Iris pigment epithelial cell (primary cell): Measurements from ENCODE around the gene HS3ST2.
"Not testable (repeated sequence)": the region's sequence is repeated elsewhere in the genome, so short reads cannot be mapped to it uniquely, and the experiment has no call there.

Experiments used
- DNase-seq: peaks from one replicate; pipeline ENCODE4 v3.0.0-alpha.2; 2011; ENCODE audit warnings: low read depth

HS3ST2 gene

GRCh38 chr16:22933173-22933572 is 119.2 kb downstream of the HS3ST2 start:
- DNase-seq = no peak

DNA sequence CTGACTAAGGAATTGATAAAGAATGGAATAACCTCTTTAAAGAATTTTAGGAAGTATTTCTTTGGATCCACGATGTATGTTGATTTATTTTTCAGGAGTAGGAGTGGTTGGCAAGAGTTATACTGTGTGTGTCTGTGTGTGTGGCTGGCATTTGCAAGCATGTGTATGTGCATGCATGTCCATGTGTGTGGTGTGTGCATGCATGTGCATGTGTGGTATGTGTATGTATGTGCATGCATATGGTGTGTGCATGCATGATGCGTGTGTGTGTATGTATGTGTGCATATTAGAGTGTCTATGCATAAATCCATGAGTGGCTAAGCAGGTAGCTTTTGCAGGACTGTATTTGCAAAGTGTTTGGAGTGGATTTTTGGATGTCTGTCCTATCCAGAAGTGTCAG is 120.8 kb downstream of the HS3ST2 start:
- DNase-seq = no peak

GRCh38 chr16:22937169-22937568 is 123.2 kb downstream of the HS3ST2 start:
- DNase-seq = no peak

DNA sequence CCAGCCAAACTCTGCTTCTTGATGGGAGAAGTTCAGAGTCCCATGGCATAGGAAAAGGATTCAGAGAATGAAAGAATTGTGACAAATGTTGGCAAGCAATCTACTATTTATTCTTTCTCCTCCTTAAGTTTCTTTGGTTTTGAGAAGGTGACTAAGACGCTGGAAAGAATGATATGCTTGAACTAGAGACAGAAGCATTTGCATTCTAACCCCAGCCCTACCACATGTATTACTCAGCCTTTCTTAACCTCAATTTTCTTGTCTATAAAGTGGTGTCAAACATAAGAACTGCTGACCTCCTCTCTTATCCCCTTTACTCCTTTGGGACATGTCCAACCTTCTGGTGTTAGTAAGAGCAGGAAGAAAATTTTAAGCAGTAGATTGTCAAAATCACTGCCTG is 124.7 kb downstream of the HS3ST2 start:
- no peak for DNase-seq

DNA sequence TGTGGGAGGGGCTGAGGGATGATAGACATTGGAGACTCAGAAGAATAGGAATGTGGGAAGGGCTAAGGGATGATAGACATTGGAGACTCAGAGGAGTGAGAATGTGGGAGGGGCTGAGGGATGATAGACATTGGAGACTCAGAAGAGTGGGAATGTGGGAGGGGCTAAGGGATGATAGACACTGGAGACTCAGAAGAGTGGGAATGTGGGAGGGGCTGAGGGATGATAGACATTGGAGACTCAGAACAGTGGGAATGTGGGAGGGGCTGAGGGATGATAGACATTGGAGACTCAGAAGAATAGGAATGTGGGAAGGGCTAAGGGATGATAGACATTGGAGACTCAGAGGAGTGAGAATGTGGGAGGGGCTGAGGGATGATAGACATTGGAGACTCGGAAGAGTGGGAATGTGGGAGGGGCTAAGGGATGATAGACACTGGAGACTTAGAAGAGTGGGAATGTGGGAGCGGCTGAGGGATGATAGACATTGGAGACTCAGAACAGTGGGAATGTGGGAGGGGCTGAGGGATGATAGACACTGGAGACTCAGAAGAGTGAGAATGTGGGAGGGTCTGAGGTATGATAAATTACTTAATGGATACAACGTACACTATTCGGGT is 125.9 kb downstream of the HS3ST2 start:
- not testable (repeated sequence) for DNase-seq

DNA sequence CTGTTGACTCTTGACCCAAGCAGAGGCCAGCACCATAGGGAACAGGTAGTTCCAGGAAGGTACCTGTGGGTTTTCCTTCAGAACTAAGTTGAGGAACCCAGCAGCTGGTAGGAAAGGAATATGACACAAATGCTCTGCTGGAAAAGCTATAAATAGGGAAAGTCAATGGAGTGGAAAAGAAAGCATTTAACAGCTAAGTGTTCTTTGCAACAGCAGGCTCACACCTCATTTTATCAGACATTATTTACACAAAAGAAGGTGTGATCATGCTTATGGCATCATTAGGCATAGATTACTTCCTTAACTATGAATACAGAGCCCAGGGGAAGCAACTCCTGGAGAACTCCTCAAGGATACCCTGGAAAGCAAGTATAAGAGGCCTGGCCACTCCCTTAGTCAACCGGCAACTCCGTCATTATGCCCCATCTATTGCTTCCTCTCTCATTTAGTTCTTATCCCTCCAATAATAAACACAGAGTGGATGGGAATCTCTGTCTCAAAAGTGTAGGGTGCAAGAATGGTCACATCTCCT is 128.1 kb downstream of the HS3ST2 start:
- no peak for DNase-seq

DNA sequence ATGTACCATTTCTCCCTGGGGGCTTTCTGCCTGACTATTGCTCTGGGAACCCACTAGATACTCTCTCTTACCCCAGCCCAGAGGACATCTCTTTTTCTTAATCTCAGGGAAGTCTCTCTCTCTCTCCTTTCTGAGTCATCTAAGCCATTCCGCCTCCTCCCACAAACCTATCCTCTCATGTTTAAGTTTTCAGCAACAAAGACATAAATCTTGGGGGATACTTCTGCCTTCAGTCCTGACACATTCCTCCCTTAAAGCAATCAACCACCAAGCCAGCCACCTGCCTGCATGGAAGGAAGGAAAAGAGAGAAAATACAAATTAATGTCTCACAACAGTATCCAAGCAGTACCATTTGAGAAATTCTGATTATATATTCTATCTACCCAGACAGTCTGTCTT is 128.8 kb downstream of the HS3ST2 start:
- DNase-seq = no peak

DNA sequence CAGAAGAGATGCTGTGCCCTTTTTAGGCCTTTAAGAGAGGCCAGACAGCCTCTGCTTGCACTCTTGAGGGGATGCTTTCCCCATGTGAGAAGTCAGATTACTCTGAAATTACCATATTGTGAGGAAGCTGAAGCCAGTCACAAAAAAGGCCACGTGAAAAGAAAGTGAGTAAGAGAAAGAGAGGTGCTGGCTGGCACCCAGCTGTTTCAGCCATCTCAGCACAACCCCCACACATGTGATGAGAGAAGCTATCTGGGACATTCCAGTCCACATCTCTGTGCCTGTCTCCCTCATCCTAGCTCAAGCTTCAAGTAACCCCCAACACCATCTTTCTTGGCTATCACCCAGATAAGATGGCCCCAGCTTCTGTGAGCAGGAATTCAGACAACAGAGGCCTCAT is 131.4 kb downstream of the HS3ST2 start:
- DNase-seq = peak; percentile 5

DNA sequence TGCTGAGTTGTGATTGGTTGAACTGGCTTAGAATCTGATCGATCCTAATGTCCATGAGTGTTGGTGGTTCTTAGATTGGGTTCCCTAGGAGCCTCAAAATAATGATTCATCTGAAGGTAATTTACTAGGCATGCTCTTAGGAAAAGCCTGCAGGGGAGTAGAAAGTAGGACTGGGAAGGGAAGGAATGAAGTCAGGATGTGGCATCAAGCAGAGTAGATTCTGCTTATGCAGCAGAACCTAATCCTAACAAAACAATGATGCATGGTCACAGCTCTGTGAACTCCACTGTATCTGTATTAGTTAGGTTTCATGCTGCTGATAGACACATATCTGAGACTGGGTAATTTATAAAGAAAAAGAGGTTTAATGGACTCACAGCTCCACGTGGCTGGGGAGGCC is 132.5 kb downstream of the HS3ST2 start:
- no peak for DNase-seq

- DNase-seq = no peak
Measured at GRCh38 chr16:22948058-22948602, 134.2 kb downstream of the HS3ST2 start.

DNA sequence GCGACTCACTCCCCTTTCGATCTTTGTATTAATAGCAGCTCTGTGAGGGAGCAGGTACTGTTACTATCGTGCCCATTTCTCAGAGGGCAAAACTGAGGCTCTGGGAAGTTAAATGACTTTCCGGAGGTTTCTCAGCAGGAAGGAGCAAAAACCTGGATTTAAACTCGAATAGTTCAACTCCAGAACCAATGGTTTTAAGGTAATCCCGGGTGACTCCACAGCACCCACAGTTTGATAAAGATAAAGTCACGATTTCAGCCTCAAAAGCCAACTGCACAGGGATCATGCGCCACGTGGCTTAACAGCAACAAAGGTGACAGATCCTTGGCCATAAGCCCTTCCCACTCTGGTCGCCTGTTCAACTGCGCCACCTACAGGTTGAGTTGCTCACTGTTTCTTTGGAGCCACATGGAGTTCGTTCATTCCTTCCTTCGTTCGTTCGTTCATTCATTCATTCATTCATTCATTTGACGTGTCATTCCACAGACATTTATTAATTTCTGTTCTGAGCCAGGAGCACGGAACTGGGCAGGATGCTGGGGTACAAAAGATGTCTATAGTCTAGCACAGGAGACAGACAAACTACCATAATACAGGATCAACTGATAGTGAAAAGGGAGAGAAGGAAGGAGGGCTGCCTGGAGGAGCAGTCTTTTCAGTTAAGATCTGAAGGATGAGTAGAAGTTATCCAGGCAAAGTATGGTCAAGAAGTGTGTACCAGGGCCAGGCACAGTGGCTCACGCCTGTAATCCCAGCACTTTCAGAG is 134.8 kb downstream of the HS3ST2 start:
- peak; percentile 53 for DNase-seq

GRCh38 chr16:22955461-22956070 is 141.6 kb downstream of the HS3ST2 start:
- no peak for DNase-seq

DNA sequence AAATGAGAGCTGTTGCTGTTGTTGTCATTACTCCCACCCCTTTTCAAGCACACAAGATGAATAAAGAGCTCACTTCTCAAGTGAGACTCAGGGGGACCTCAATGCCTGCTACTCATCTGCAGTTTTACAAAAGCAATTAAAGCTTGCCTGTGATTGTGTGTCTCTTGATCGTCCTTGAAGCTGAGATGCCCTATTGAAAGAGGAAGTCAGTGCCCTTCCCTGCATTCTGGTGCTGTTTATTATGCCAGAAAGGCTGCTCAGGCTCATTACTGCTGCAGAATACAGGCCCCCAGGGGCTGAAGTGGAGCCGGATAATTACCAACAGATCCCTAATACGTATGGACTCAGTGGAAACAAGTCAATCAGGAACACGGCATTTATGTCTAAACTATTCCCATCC is 147.2 kb downstream of the HS3ST2 start:
- DNase-seq = no peak

DNA sequence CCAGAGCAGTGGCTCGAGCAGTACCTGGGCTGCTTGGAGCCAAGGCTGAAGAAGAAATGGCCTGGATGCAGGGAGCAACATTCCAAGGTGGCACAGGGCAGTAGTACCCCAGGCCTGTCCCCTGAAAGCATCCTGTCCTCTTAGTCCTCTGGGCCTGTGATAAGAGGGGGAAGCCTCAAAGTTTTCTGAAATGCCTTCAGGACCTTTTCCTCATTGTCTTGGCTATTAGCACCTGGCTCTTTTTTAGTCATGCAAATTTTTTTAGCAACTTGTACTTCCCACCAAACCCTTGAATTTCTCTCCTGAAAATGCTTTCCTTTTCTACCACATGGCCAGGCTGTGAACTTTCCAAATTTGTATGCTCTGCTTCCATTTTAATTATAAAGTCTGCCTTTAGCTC is 148.9 kb downstream of the HS3ST2 start:
- DNase-seq = no peak
